ENCODE measurements around the gene TMEM132C.
"Not testable (repeated sequence)": the region's sequence is repeated elsewhere in the genome, so short reads cannot be mapped to it uniquely, and the experiment has no call there.

The TMEM132C gene

GRCh38 chr12:128267131-128267622 lies at the start of gene TMEM132C:
Gene TMEM132C (plus strand): TSS chr12:128267170. CDS start chr12:128267403, 233 bp downstream.
- no peak for DNase-seq (ENCODE audit: low spot score)

- no peak for DNase-seq (ENCODE audit: low spot score)
Measured at GRCh38 chr12:128224226-128224625, 42.7 kb upstream of the TMEM132C start.

GRCh38 chr12:128228581-128228980 lies 38.4 kb upstream of the TMEM132C start:
- no peak for DNase-seq (ENCODE audit: low spot score)

- no peak for DNase-seq (ENCODE audit: low spot score)
Measured at GRCh38 chr12:128235635-128236417, 31.1 kb upstream of the TMEM132C start.

- no peak for DNase-seq (ENCODE audit: low spot score)
Measured at GRCh38 chr12:128236525-128236924, 30.4 kb upstream of the TMEM132C start.

GRCh38 chr12:128240745-128241144 lies 26.2 kb upstream of the TMEM132C start:
- DNase-seq (ENCODE audit: low spot score), result no peak

- DNase-seq (ENCODE audit: low spot score), result no peak
Measured at GRCh38 chr12:128245121-128245520, 21.8 kb upstream of the TMEM132C start.

- DNase-seq (ENCODE audit: low spot score), result no peak
Measured at GRCh38 chr12:128245905-128246304, 21.1 kb upstream of the TMEM132C start.

- DNase-seq (ENCODE audit: low spot score), result no peak
Measured at GRCh38 chr12:128250096-128250495, 16.9 kb upstream of the TMEM132C start.

- not testable (repeated sequence) for DNase-seq (ENCODE audit: low spot score)
Measured at GRCh38 chr12:128253829-128254228, 13.1 kb upstream of the TMEM132C start.

GRCh38 chr12:128258866-128259555 lies 8.0 kb upstream of the TMEM132C start:
- DNase-seq (ENCODE audit: low spot score), result no peak

GRCh38 chr12:128259556-128260070 lies 7.4 kb upstream of the TMEM132C start:
- DNase-seq (ENCODE audit: low spot score), result peak; percentile 44

- no peak for DNase-seq (ENCODE audit: low spot score)
Measured at GRCh38 chr12:128261757-128262156, 5.2 kb upstream of the TMEM132C start.

- no peak for DNase-seq (ENCODE audit: low spot score)
Measured at GRCh38 chr12:128265566-128265965, 1.4 kb upstream of the TMEM132C start.

- no peak for DNase-seq (ENCODE audit: low spot score)
Measured at GRCh38 chr12:128266086-128266485, 884 bp upstream of the TMEM132C start.

- DNase-seq (ENCODE audit: low spot score), result no peak
Measured at GRCh38 chr12:128266541-128267130, 334 bp upstream of the TMEM132C start.

GRCh38 chr12:128267651-128268378 lies 845 bp downstream of the TMEM132C start:
- no peak for DNase-seq (ENCODE audit: low spot score)

- no peak for DNase-seq (ENCODE audit: low spot score)
Measured at GRCh38 chr12:128268379-128268995, 1.5 kb downstream of the TMEM132C start.

- DNase-seq (ENCODE audit: low spot score), result no peak
Measured at GRCh38 chr12:128269181-128269591, 2.2 kb downstream of the TMEM132C start.

- DNase-seq (ENCODE audit: low spot score), result no peak
Measured at GRCh38 chr12:128276471-128276870, 9.5 kb downstream of the TMEM132C start.

GRCh38 chr12:128286970-128287369 lies 20.0 kb downstream of the TMEM132C start:
- DNase-seq (ENCODE audit: low spot score), result no peak

Measured in LoVo (cell line).